Measurements from ENCODE around the gene SHISA3.

Gene SHISA3

GRCh38 chr4:42442601-42443000 is 45.3 kb downstream of the SHISA3 start:
- in situ Hi-C loops (cut with HindIII; ENCODE audit: low sequenced_read_pairs), result no loop called here

DNA sequence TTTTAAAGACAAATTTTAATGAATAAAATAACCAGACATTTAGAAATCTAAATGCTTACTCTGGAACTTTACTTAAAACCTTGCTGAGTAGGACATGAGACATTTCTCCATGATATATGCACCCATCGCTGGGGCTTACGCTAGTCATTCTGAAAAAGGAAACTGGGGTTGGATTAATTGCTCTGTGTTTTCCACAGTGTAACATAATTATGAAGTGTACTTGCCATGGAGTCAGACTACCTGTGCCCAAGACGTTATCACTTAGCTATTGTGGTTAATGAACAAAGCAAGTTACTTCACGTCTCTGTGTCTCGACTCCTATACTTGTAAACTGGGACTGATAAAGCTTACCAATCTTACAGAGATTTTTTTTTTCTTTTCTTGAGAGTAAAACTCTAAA is 47.8 kb downstream of the SHISA3 start:
- in situ Hi-C loops (cut with HindIII; ENCODE audit: low sequenced_read_pairs), result no loop called here

GRCh38 chr4:42446823-42447222 is 49.5 kb downstream of the SHISA3 start:
- in situ Hi-C loops (cut with HindIII; ENCODE audit: low sequenced_read_pairs), result no loop called here

Data from endothelial cell of hepatic sinusoid (primary cell).